ENCODE results near the gene DNAJC16. TPM values are rescaled to one million over a fixed set of nuclear protein-coding genes. Genes with fewer than 3 reads are reported as not detected.

The DNAJC16 gene
- total RNA-seq, 1 donor from 2014 or later: 23.5 TPM

DNA sequence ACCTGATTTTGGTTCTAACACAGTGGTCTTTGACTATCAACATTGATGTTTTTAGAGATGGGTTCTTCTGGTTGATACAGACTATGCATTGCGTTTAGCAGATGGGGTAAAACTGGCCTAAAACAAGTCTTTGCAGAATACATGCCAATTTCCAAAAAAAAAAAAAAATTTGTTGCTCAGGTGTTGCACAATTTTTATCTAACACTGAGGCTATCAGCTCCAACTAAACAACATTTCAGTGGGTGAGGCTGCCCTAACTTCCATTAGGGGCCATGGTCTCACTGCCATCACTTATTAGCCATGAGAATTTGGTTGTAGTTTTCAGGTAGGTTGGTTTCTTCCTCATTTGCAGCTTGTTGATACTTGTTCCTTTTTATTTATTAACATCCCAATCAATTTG, 44.2 kb downstream of the DNAJC16 start:
- H3K27ac ChIP-seq: no peak overlapping the region
- TF ChIP-seq, protein P1, sequence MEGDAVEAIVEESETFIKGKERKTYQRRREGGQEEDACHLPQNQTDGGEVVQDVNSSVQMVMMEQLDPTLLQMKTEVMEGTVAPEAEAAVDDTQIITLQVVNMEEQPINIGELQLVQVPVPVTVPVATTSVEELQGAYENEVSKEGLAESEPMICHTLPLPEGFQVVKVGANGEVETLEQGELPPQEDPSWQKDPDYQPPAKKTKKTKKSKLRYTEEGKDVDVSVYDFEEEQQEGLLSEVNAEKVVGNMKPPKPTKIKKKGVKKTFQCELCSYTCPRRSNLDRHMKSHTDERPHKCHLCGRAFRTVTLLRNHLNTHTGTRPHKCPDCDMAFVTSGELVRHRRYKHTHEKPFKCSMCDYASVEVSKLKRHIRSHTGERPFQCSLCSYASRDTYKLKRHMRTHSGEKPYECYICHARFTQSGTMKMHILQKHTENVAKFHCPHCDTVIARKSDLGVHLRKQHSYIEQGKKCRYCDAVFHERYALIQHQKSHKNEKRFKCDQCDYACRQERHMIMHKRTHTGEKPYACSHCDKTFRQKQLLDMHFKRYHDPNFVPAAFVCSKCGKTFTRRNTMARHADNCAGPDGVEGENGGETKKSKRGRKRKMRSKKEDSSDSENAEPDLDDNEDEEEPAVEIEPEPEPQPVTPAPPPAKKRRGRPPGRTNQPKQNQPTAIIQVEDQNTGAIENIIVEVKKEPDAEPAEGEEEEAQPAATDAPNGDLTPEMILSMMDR (IDR thresholded peaks at IDR 0.05): no peak
- intact Hi-C loops (cut with DNase I): no loop called here
- H3K9me3 ChIP-seq: no peaks in the 10 kb centered on the region
- ATAC-seq (no peak), DNase-seq (no peak)
- H3K4me1 ChIP-seq: no peaks in the 10 kb centered on the region
- H3K27me3 ChIP-seq: no peaks in the 10 kb centered on the region
- peaks cover 50% of the 10 kb centered on the region for H3K36me3 ChIP-seq
- H3K4me3 ChIP-seq: no peak overlapping the region

DNA sequence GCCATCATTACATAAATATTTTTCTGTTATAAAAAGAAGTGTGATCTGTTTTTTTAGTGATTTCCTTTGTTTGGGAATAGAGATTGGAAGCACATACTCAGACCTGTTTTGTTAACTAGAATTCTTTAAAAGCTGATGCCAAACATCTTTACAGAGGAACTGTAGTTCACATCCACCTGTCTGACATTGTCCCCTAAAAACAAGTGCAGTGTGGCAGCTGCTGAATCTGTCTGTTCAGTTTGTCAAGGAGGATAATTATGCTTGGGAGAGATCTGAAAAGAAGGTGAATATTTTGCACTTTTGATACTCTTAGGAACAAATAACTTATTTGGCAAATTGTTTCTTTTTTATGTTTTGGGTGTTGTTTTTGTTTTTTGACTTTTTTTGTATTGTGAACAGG, 44.6 kb downstream of the DNAJC16 start:
- H3K4me3 ChIP-seq: no peak overlapping the region
- TF ChIP-seq, protein P1 (IDR thresholded peaks at IDR 0.05): no peak
- intact Hi-C loops (cut with DNase I): no loop called here
- peaks cover 46% of the 10 kb centered on the region for H3K36me3 ChIP-seq
- H3K27ac ChIP-seq: no peak overlapping the region
- H3K4me1 ChIP-seq: no peaks in the 10 kb centered on the region
- ATAC-seq: no peak
- H3K9me3 ChIP-seq: no peaks in the 10 kb centered on the region
- no peaks in the 10 kb centered on the region for H3K27me3 ChIP-seq
- no peak for DNase-seq

DNA sequence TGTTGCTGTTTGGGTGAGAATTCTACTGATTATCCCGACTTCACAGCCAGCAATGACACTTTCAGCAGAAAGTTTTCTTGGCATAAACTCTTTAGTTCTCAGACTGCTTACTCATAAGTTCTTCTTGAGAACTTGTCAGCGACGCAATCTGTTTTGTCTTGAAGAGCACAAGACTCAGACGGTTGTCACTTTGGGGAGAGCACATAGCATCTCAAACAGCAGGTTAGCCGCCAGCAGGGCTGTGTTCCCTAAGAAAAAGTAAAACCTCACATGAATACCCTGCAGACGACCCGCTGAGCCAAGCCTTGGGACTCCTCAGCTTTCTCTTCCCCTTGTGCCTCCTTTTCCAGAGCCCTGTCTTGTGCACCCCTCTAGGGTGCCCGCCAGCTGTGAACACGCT, 46.8 kb downstream of the DNAJC16 start:
- Histone ChIP-seq H3K4me1 (no peaks in the 10 kb centered on the region), H3K27me3 (no peaks in the 10 kb centered on the region), H3K36me3 (peaks cover 24% of the 10 kb centered on the region), H3K27ac (no peak overlapping the region), H3K9me3 (no peaks in the 10 kb centered on the region), H3K4me3 (no peak overlapping the region)
- DNase-seq (no peak), ATAC-seq (no peak)
- TF ChIP-seq, protein P1 (IDR thresholded peaks at IDR 0.05): no peak
- intact Hi-C loops (cut with DNase I): no loop called here

DNA sequence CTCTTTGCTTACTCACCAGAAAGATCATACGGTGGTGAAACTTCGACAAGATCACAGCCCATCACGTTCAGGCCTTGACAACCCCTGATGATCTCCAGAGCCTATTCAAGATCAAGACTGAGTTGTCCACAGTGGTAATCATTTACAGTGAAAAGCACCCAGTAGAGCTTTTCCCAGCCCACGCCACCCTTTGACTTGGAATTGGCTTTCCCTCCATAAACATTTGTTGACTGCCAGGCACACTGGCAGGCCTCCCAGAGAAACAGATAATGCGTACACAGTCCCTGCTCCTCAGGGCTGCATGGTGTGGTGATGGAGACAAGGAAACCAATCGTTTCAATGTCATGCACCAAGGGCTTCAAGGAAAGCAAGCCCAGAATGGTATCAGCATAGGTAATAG, 48.1 kb downstream of the DNAJC16 start:
- TF ChIP-seq, protein P1 (IDR thresholded peaks at IDR 0.05): no peak
- ATAC-seq (no peak), DNase-seq (no peak)
- no peaks in the 10 kb centered on the region for H3K9me3 ChIP-seq
- H3K4me3 ChIP-seq: no peak overlapping the region
- intact Hi-C loops (cut with DNase I): no loop called here
- peaks cover 12% of the 10 kb centered on the region for H3K36me3 ChIP-seq
- H3K4me1 ChIP-seq: peaks cover 7% of the 10 kb centered on the region
- no peak overlapping the region for H3K27ac ChIP-seq
- H3K27me3 ChIP-seq: no peaks in the 10 kb centered on the region

DNA sequence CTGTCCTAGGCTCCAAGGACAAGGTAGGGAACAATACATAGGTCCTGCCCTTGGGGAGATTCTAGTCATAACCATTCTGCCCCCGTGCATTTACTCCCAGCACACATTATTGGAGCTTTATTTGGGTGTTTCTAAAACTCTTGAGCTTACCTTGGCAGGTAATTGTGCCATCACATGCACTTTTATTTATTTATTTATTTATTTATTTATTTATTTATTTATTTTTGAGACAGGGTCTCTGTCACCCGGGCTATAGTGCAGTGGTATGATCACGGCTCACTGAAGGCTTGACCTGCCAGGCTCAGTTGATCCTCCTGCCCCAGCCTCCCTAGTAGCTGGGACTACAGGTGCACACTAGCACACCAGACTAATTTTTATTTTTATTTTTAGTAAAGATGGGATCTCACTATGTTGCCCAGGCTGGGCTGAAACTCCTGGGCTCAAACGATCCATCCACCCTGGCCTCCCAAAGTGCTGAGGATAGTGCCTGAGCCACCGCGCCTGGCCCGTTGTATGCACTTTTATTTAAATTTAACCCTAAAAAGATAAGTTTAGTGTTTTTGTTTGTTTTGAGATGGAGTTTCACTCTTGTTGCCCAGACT, 49.0 kb downstream of the DNAJC16 start:
- no peak for ATAC-seq
- intact Hi-C loops (cut with DNase I): no loop called here

More for the DNA sequence above, 49.0 kb downstream of the DNAJC16 start:
- H3K4me3 ChIP-seq: no peak overlapping the region
- peaks cover 8% of the 10 kb centered on the region for H3K4me1 ChIP-seq
- peaks cover 4% of the 10 kb centered on the region for H3K36me3 ChIP-seq
- no peaks in the 10 kb centered on the region for H3K9me3 ChIP-seq
- H3K27ac ChIP-seq: no peak overlapping the region
- TF ChIP-seq, protein P1 (IDR thresholded peaks at IDR 0.05): no peak
- no peaks in the 10 kb centered on the region for H3K27me3 ChIP-seq
- DNase-seq: peak; percentile 3
